Measurements from ENCODE around the gene RAB11FIP3. TPM values are rescaled to one million over a fixed set of nuclear protein-coding genes. Genes with fewer than 3 reads are reported as not detected.
"Not testable (repeated sequence)": the region's sequence is repeated elsewhere in the genome, so short reads cannot be mapped to it uniquely, and the experiment has no call there.

Gene RAB11FIP3
- total and polyA plus RNA-seq, 8 donors, result 22.0 to 67.4 (median 33.2) TPM

GRCh38 chr16:381012-381788 is 44.2 kb upstream of the RAB11FIP3 start:
- WGBS, 2 donors, result 1% methylated on average over 45 to 73 of the region's 73 CpGs
- TF ChIP-seq CTCF (IDR thresholded peaks at IDR 0.05), result no peak
- H3K4me1 ChIP-seq, result peaks cover 9 to 21% (median 17%) of the 10 kb centered on the region in 3 donors
- DNase-seq, result peak in 5 of 6 donors; percentile 57 to 90 (median 74)
- peak overlapping the region; percentile 81 to 93 (median 83) for H3K27ac ChIP-seq
- H3K27me3 ChIP-seq, result no peaks in the 10 kb centered on the region
- no peak for FAIRE-seq
- intact Hi-C loops (cut with DNase I), result loop anchor here in 1 of 3 donors (10.0 kb wide), 1 partner anchor 274 kb away; no protein-coding TSS in a partner anchor
- peak overlapping the region; percentile 73 to 95 (median 82) for H3K4me3 ChIP-seq
- H3K36me3 ChIP-seq, result peaks cover 0 to 12% (median 0%) of the 10 kb centered on the region in 3 donors
- H3K9me3 ChIP-seq, result no peaks in the 10 kb centered on the region
- peak; percentile 2 to 11 (median 10) for ATAC-seq

- no peak for FAIRE-seq
- H3K27me3 ChIP-seq, result no peaks in the 10 kb centered on the region
- H3K4me3 ChIP-seq, result peak within 1 kb of the TSS; percentile 88 to 95 (median 90)
- peak within 1 kb of the TSS; percentile 84 to 95 (median 91) for H3K27ac ChIP-seq
- WGBS, 2 donors, result 1% methylated on average over 38 to 120 of the region's 123 CpGs
- intact Hi-C loops (cut with DNase I), result loop anchor here in 1 of 3 donors (10.0 kb wide), 1 partner anchor 273 kb away; no protein-coding TSS in a partner anchor
- peak; percentile 19 to 52 (median 24) for ATAC-seq
- H3K36me3 ChIP-seq, result peaks cover 0 to 4% (median 0%) of the 10 kb centered on the region in 3 donors
- no peaks in the 10 kb centered on the region for H3K9me3 ChIP-seq
- DNase-seq, result peak in 5 of 6 donors; percentile 65 to 87 (median 82)
- peaks cover 9 to 21% (median 17%) of the 10 kb centered on the region in 3 donors for H3K4me1 ChIP-seq
- no peak for TF ChIP-seq CTCF (IDR thresholded peaks at IDR 0.05)
Measured at GRCh38 chr16:381789-382717, 43.4 kb upstream of the RAB11FIP3 start, which contains the start of gene PGAP6. TSS of gene PGAP6 (minus strand) at chr16:381978. CDS start at chr16:381821, 157 bp downstream.

GRCh38 chr16:383326-384051 is 42.0 kb upstream of the RAB11FIP3 start:
- Histone ChIP-seq H3K4me3 (peak overlapping the region in 3 of 4 donors; percentile 74 to 95 (median 91)), H3K4me1 (peaks cover 12 to 21% (median 21%) of the 10 kb centered on the region in 3 donors), H3K27me3 (no peaks in the 10 kb centered on the region), H3K36me3 (no peaks in the 10 kb centered on the region), H3K9me3 (no peaks in the 10 kb centered on the region), H3K27ac (peak overlapping the region; percentile 84 to 95 (median 88))
- WGBS, 2 donors, result 7 to 10% methylated on average over 33 of the region's 33 CpGs
- ATAC-seq, result peak; percentile 18 to 40 (median 26)
- intact Hi-C loops (cut with DNase I), result loop anchor here in 1 of 3 donors (10.0 kb wide), 1 partner anchor 271 kb away; no protein-coding TSS in a partner anchor
- no peak for FAIRE-seq
- TF ChIP-seq CTCF (IDR thresholded peaks at IDR 0.05), result no peak
- DNase-seq, result peak; percentile 71 to 85 (median 74)

- FAIRE-seq (no peak), ATAC-seq (no peak), DNase-seq (no peak)
- Histone ChIP-seq H3K4me1 (peaks cover 4 to 11% (median 5%) of the 10 kb centered on the region in 3 donors), H3K27ac (no peak overlapping the region), H3K4me3 (no peak overlapping the region), H3K9me3 (no peaks in the 10 kb centered on the region), H3K36me3 (no peaks in the 10 kb centered on the region), H3K27me3 (no peaks in the 10 kb centered on the region)
- TF ChIP-seq CTCF (IDR thresholded peaks at IDR 0.05), result no peak
- intact Hi-C loops (cut with DNase I), result loop anchor here in 1 of 3 donors (10.0 kb wide), 1 partner anchor 268 kb away; no protein-coding TSS in a partner anchor
- WGBS, 2 donors, result 83 to 84% methylated on average over 19 of the region's 19 CpGs
Measured at GRCh38 chr16:386641-387156, 38.8 kb upstream of the RAB11FIP3 start.

GRCh38 chr16:387761-388666 is 37.4 kb upstream of the RAB11FIP3 start:
- WGBS, 2 donors, result 15 to 18% methylated on average over 20 of the region's 20 CpGs
- not testable (repeated sequence) for H3K36me3 ChIP-seq, H3K27ac ChIP-seq, H3K9me3 ChIP-seq, ATAC-seq, FAIRE-seq, H3K27me3 ChIP-seq, DNase-seq
- intact Hi-C loops (cut with DNase I), result loop anchor here in 1 of 3 donors (10.0 kb wide), 1 partner anchor 267 kb away; no protein-coding TSS in a partner anchor
- Histone ChIP-seq H3K4me1 (peaks cover 4 to 11% (median 5%) of the 10 kb centered on the region in 3 donors), H3K4me3 (peak overlapping the region in 1 of 4 donors; percentile 7)

All from pancreas (tissue), 10 donors.